Measurements from ENCODE around the gene FAM181A. TPM values are rescaled to one million over a fixed set of nuclear protein-coding genes. Genes with fewer than 3 reads are reported as not detected.

The FAM181A gene
- total and polyA plus RNA-seq, 9 donors: 0.37 to 4.9 (median 0.82) TPM; not detected in 4

DNA sequence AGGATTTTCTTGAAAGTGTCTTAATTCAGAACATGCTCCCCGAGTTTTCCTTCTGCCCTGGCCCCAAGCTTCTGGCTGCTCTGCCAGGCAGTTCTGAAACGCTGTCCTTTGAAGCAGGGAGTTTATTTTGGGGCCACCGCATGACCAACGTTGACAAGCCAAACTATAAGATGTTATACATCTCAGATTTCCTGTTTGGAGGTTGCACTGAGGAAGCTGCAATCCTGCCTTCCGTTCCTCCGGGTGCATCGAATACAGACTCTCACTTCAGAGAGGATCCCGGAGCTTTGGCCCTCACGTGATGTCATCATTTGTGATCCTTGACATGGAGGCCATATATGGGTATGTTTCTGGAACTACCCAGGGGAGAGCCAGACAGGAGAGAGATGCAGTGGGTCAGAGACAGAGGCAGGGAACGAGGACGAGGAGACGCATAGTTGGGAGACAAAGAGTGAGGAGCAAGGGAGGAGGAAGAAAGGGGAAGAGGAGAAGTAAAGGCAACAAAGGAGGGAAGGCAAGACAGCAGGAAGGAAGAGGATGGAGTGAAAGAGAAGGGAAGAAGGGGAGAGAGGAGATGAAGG, 49.4 kb downstream of the FAM181A start, which contains the start of gene ASB2:
Gene ASB2, minus strand, starts transcription at position 94 of the 581 bp plus-strand sequence. CDS start 12,031 bp downstream, outside the sequence.
- H3K36me3 ChIP-seq: no peaks in the 10 kb centered on the region
- TF ChIP-seq POLR2A (IDR thresholded peaks at IDR 0.05): no peak
- no peak for TF ChIP-seq EP300 (IDR thresholded peaks at IDR 0.05)
- TF ChIP-seq, protein P1, sequence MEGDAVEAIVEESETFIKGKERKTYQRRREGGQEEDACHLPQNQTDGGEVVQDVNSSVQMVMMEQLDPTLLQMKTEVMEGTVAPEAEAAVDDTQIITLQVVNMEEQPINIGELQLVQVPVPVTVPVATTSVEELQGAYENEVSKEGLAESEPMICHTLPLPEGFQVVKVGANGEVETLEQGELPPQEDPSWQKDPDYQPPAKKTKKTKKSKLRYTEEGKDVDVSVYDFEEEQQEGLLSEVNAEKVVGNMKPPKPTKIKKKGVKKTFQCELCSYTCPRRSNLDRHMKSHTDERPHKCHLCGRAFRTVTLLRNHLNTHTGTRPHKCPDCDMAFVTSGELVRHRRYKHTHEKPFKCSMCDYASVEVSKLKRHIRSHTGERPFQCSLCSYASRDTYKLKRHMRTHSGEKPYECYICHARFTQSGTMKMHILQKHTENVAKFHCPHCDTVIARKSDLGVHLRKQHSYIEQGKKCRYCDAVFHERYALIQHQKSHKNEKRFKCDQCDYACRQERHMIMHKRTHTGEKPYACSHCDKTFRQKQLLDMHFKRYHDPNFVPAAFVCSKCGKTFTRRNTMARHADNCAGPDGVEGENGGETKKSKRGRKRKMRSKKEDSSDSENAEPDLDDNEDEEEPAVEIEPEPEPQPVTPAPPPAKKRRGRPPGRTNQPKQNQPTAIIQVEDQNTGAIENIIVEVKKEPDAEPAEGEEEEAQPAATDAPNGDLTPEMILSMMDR (IDR thresholded peaks at IDR 0.05): no peak
- H3K9me3 ChIP-seq: no peaks in the 10 kb centered on the region
- DNase-seq: no peak
- 22 to 27% (median 23%) methylated on average over 12 of the region's 12 CpGs for WGBS, 3 donors
- H3K27me3 ChIP-seq: no peaks in the 10 kb centered on the region
- H3K4me3 ChIP-seq: peak within 1 kb of the TSS; percentile 38
- no peak within 1 kb of the TSS for H3K27ac ChIP-seq
- intact Hi-C loops (cut with DNase I): no loop called here
- no peaks in the 10 kb centered on the region for H3K4me1 ChIP-seq (ENCODE audit: insufficient read depth)

DNA sequence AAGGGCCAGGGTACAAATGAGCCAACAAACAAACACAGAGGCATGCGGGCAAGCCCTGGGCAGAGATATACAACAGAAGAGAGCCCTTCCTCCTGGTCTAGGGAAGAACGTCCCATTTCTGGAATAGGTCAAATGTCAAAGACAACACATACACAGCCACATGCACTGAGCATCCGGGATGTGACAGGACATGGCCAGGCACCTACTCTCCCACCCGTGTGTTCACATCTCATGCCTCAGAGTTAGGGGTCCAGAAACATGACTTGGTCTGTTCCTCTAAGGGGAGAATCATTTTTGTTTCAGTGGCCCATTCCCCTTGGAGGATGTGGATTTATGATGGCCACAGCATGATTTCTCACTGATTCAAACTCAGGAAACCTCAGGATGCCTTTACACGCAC, 50.0 kb downstream of the FAM181A start:
- no peak overlapping the region for H3K27ac ChIP-seq
- H3K4me1 ChIP-seq (ENCODE audit: insufficient read depth): no peaks in the 10 kb centered on the region
- DNase-seq: no peak
- no peaks in the 10 kb centered on the region for H3K36me3 ChIP-seq
- no peaks in the 10 kb centered on the region for H3K9me3 ChIP-seq
- WGBS, 3 donors: 71 to 76% (median 75%) methylated on average over 5 of the region's 5 CpGs
- intact Hi-C loops (cut with DNase I): no loop called here
- H3K4me3 ChIP-seq: no peak overlapping the region
- TF ChIP-seq EP300 (IDR thresholded peaks at IDR 0.05): no peak
- TF ChIP-seq, protein P1 (IDR thresholded peaks at IDR 0.05): no peak
- no peak for TF ChIP-seq POLR2A (IDR thresholded peaks at IDR 0.05)
- no peaks in the 10 kb centered on the region for H3K27me3 ChIP-seq

DNA sequence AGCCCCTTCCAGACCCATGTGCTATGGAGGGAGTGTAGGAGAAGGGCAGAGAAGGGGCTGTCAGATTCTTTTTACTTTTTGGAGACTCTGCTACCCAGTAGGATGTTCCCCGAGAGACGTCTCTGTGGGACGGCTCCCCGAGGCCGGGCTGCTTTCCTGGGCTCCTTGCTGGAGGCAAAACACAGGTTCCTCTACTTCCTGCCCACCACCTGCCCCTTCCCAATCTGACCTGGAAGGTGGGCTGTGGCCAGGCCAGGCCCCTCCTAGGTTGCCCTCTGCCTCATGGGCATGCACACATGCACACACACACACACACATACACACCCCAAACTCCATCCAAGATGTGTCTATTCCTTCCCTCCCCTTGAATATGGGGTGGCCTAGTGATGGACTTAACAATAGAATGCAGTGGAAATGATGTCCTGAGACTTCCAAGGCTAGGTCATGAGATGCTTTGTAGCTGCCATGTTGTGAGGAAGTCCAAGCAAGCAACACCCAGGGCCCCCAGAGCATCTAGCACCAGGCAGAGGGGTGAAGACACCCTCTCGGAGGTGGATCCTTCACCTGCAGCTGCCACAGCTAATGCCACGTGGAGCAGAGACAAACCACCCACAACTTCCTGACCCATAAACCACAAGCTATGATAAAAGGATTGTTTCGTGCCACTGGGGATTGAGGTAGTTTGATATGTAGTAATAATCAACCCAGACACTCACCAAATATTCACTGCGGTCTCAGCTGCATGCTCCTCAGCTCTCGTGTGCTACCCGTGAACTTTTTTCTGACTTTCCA, 50.8 kb downstream of the FAM181A start:
- H3K27me3 ChIP-seq: no peaks in the 10 kb centered on the region
- DNase-seq: no peak
- no peak overlapping the region for H3K27ac ChIP-seq
- 82 to 89% (median 86%) methylated on average over 11 of the region's 11 CpGs for WGBS, 3 donors
- no peaks in the 10 kb centered on the region for H3K4me1 ChIP-seq (ENCODE audit: insufficient read depth)
- H3K9me3 ChIP-seq: no peaks in the 10 kb centered on the region
- intact Hi-C loops (cut with DNase I): no loop called here
- no peak overlapping the region for H3K4me3 ChIP-seq
- TF ChIP-seq, protein P1 (IDR thresholded peaks at IDR 0.05): no peak
- TF ChIP-seq EP300 (IDR thresholded peaks at IDR 0.05): no peak
- TF ChIP-seq POLR2A (IDR thresholded peaks at IDR 0.05): no peak
- no peaks in the 10 kb centered on the region for H3K36me3 ChIP-seq

DNA sequence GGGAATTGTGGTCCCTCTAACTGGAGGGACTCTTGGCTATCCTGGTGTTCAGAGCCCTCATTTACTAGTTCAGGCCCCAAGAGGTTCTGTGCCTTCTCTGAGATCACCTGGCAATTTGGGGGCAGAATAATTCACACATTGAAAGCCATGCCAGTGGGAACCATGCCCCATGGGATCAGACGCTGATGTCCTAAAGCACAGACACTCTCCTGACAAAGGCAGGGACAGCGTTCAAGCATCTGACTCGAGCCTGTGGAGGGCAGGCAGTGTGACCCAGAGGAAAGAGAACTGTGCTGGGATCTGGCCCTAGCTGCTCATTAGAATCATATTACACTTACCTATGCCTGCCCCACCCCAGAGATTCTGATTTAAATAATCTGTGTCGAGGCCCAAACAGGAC, 51.6 kb downstream of the FAM181A start:
- intact Hi-C loops (cut with DNase I): no loop called here
- DNase-seq: no peak
- no peak overlapping the region for H3K4me3 ChIP-seq
- no peaks in the 10 kb centered on the region for H3K4me1 ChIP-seq (ENCODE audit: insufficient read depth)
- H3K27ac ChIP-seq: no peak overlapping the region
- H3K27me3 ChIP-seq: no peaks in the 10 kb centered on the region
- TF ChIP-seq EP300 (IDR thresholded peaks at IDR 0.05): no peak
- TF ChIP-seq, protein P1 (IDR thresholded peaks at IDR 0.05): no peak
- TF ChIP-seq POLR2A (IDR thresholded peaks at IDR 0.05): no peak
- H3K36me3 ChIP-seq: no peaks in the 10 kb centered on the region
- H3K9me3 ChIP-seq: no peaks in the 10 kb centered on the region
- WGBS, 3 donors: 68 to 76% (median 76%) methylated on average over 4 of the region's 4 CpGs

Small RNAs within 50 kb of the gene (microRNA-seq; reads per million reads assigned to microRNA genes)
- 0 reads per million in 3 donors for gene MIR4506

Small RNAs within 50 kb of the gene (small RNA-seq; reads per million reads assigned to genes)
- gene MIR4506: not detected

Other genes starting within 250 kb of the FAM181A start
- 1 to 10 TPM; 2.3 to 7.9 (median 4.2) TPM for gene PRIMA1, start 138.9 kb upstream of the FAM181A start, total RNA-seq
- 10 to 100 TPM in 1 of 2 donors, 1 to 10 TPM in 1; 2.4 to 11.5 TPM for gene PRIMA1, start 138.9 kb upstream of the FAM181A start, polyA plus RNA-seq
- 10 to 100 TPM in 1 of 7 donors, 1 to 10 TPM in 6; 1.3 to 25.6 (median 3.0) TPM for gene ASB2, start 49.2 kb downstream of the FAM181A start, total RNA-seq
- 10 to 100 TPM in 1 of 2 donors, 1 to 10 TPM in 1; 2.6 to 18.8 TPM for gene ASB2, start 49.2 kb downstream of the FAM181A start, polyA plus RNA-seq
- not detected for gene CCDC197, start 70.0 kb downstream of the FAM181A start, total RNA-seq
- gene CCDC197, start 70.0 kb downstream of the FAM181A start, polyA plus RNA-seq: not detected
- 1 to 10 TPM in 3 of 7 donors, under 1 TPM in 4; 0.48 to 1.6 (median 0.76) TPM for gene OTUB2, start 99.0 kb downstream of the FAM181A start, total RNA-seq
- gene OTUB2, start 99.0 kb downstream of the FAM181A start, polyA plus RNA-seq: 1 to 10 TPM in 1 of 2 donors, under 1 TPM in 1; 0.41 to 1.5 TPM
- 100 to 1,000 TPM in 6 of 7 donors, 10 to 100 TPM in 1; 98.8 to 286 (median 233) TPM for gene DDX24, start 153.9 kb downstream of the FAM181A start, total RNA-seq
- 100 to 1,000 TPM; 118 to 521 TPM for gene DDX24, start 153.9 kb downstream of the FAM181A start, polyA plus RNA-seq
- 10 to 100 TPM; 27.4 to 57.0 (median 32.8) TPM for gene IFI27L1, start 154.0 kb downstream of the FAM181A start, total RNA-seq
- 10 to 100 TPM; 21.5 to 43.9 TPM for gene IFI27L1, start 154.0 kb downstream of the FAM181A start, polyA plus RNA-seq
- gene IFI27, start 183.4 kb downstream of the FAM181A start, total RNA-seq: 100 to 1,000 TPM in 1 of 7 donors, 10 to 100 TPM in 6; 44.5 to 117 (median 56.9) TPM
- gene IFI27, start 183.4 kb downstream of the FAM181A start, polyA plus RNA-seq: 100 to 1,000 TPM; 119 to 413 TPM
- gene IFI27L2, start 202.3 kb downstream of the FAM181A start, total RNA-seq: 100 to 1,000 TPM in 3 of 7 donors, 10 to 100 TPM in 4; 53.4 to 106 (median 88.5) TPM
- gene IFI27L2, start 202.3 kb downstream of the FAM181A start, polyA plus RNA-seq: 100 to 1,000 TPM in 1 of 2 donors, 10 to 100 TPM in 1; 37.8 to 145 TPM
- 10 to 100 TPM in 6 of 7 donors, 1 to 10 TPM in 1; 10.0 to 41.0 (median 17.6) TPM for gene PPP4R4, start 247.0 kb downstream of the FAM181A start, total RNA-seq
- gene PPP4R4, start 247.0 kb downstream of the FAM181A start, polyA plus RNA-seq: 1 to 10 TPM; 3.0 to 6.6 TPM